ENCODE data around the gene HSD17B2. TPM values are rescaled to one million over a fixed set of nuclear protein-coding genes. Genes with fewer than 3 reads are reported as not detected.
"Not testable (repeated sequence)": the region's sequence is repeated elsewhere in the genome, so short reads cannot be mapped to it uniquely, and the experiment has no call there.

Gene HSD17B2
- total and polyA plus RNA-seq, 2 donors (not counting 1 experiment from before 2014, with no cell fraction given): 0.33 to 1.6 TPM

DNA sequence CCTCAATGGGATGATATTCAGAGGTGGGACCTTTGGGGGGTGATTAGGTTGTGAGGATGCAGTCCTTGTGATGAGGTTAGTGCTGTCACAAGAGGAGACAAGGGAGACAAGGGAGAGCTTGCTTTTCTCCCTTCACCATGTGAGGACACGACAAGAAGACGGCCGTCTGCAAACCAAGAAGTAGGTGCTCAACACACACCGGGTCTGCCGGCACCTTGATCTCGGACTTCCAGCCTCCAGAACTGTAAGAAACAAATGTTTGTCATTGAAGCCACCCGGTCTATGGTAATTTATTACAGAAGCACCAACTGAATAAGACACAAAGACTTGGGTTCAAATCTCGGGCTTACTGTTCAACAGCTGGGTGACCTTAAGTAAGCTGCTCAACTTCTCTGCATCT is 70.1 kb downstream of the HSD17B2 start:
- H3K4me2 ChIP-seq (ENCODE audit: extremely low read depth, insufficient read depth, low read length): no peak overlapping the region
- no peak for DNase-seq (ENCODE audit: low read depth in 2 of 2)
- H4K20me1 ChIP-seq (ENCODE audit: control insufficient read depth, extremely low read depth, insufficient read depth, low read length): no peaks in the 10 kb centered on the region
- H3K4me3 ChIP-seq (replicated peaks in 1 of 4; ENCODE audit: control extremely low read depth in 1 of 4, insufficient read depth in 1 of 4, low read depth in 3 of 4, low read length in 4 of 4): no peak overlapping the region
- no peak overlapping the region for H2AFZ ChIP-seq (ENCODE audit: low read length)
- H3K27me3 ChIP-seq (ENCODE audit: control insufficient read depth, insufficient read depth, low read length): no peaks in the 10 kb centered on the region
- TF ChIP-seq, protein P1, sequence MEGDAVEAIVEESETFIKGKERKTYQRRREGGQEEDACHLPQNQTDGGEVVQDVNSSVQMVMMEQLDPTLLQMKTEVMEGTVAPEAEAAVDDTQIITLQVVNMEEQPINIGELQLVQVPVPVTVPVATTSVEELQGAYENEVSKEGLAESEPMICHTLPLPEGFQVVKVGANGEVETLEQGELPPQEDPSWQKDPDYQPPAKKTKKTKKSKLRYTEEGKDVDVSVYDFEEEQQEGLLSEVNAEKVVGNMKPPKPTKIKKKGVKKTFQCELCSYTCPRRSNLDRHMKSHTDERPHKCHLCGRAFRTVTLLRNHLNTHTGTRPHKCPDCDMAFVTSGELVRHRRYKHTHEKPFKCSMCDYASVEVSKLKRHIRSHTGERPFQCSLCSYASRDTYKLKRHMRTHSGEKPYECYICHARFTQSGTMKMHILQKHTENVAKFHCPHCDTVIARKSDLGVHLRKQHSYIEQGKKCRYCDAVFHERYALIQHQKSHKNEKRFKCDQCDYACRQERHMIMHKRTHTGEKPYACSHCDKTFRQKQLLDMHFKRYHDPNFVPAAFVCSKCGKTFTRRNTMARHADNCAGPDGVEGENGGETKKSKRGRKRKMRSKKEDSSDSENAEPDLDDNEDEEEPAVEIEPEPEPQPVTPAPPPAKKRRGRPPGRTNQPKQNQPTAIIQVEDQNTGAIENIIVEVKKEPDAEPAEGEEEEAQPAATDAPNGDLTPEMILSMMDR (conservative IDR thresholded peaks at IDR 0.05 in 1 of 2, IDR thresholded peaks at IDR 0.05 in 1 of 2; ENCODE audit: low read depth in 1 of 2, low read length in 2 of 2): no peak
- TF ChIP-seq EZH2 (IDR thresholded peaks at IDR 0.05; ENCODE audit: low read length, missing control alignments): no peak
- no peak overlapping the region for H3K9ac ChIP-seq (ENCODE audit: insufficient read depth, low read length)
- no peaks in the 10 kb centered on the region for H3K4me1 ChIP-seq (ENCODE audit: control insufficient read depth, extremely low read depth, insufficient read depth, low read length)
- no peaks in the 10 kb centered on the region for H3K79me2 ChIP-seq (ENCODE audit: control insufficient read depth, insufficient read depth, low read length)
- no peaks in the 10 kb centered on the region for H3K36me3 ChIP-seq (ENCODE audit: control insufficient read depth, insufficient read depth, low read length)
- no peaks in the 10 kb centered on the region for H3K9me3 ChIP-seq (ENCODE audit: control insufficient read depth, insufficient read depth, low read depth, low read length)
- no peak overlapping the region for H3K27ac ChIP-seq (ENCODE audit: insufficient read depth, low read length)

DNA sequence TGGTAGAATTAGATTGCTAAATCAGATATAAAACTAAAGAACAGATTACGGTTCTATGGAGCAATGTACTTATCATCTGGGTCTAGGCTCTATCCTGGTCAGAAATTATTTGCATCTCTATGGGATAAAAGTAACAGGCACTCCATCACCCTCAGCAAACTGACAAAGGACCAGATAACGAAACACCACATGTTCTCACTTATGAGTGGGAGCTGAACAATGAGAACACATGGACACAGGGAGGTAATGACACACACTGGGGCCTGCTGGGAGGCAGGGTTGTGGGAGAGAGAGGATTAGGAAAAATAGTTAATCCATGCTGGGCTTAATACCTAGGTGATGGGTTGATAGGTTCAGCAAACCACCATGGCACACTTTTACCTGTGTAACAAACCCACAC is 73.0 kb downstream of the HSD17B2 start:
- H3K27me3 ChIP-seq (ENCODE audit: control insufficient read depth, insufficient read depth, low read length): no peaks in the 10 kb centered on the region
- no peak overlapping the region for H2AFZ ChIP-seq (ENCODE audit: low read length)
- no peak overlapping the region for H3K4me2 ChIP-seq (ENCODE audit: extremely low read depth, insufficient read depth, low read length)
- no peaks in the 10 kb centered on the region for H3K36me3 ChIP-seq (ENCODE audit: control insufficient read depth, insufficient read depth, low read length)
- no peak for TF ChIP-seq EZH2 (IDR thresholded peaks at IDR 0.05; ENCODE audit: low read length, missing control alignments)
- TF ChIP-seq, protein P1 (conservative IDR thresholded peaks at IDR 0.05 in 1 of 2, IDR thresholded peaks at IDR 0.05 in 1 of 2; ENCODE audit: low read depth in 1 of 2, low read length in 2 of 2): no peak
- no peak overlapping the region for H3K9ac ChIP-seq (ENCODE audit: insufficient read depth, low read length)
- no peaks in the 10 kb centered on the region for H3K79me2 ChIP-seq (ENCODE audit: control insufficient read depth, insufficient read depth, low read length)
- DNase-seq (ENCODE audit: low read depth in 2 of 2): no peak
- no peaks in the 10 kb centered on the region for H4K20me1 ChIP-seq (ENCODE audit: control insufficient read depth, extremely low read depth, insufficient read depth, low read length)
- H3K4me1 ChIP-seq (ENCODE audit: control insufficient read depth, extremely low read depth, insufficient read depth, low read length): no peaks in the 10 kb centered on the region
- H3K9me3 ChIP-seq (ENCODE audit: control insufficient read depth, insufficient read depth, low read depth, low read length): no peaks in the 10 kb centered on the region
- no peak overlapping the region for H3K4me3 ChIP-seq (replicated peaks in 1 of 4; ENCODE audit: control extremely low read depth in 1 of 4, insufficient read depth in 1 of 4, low read depth in 3 of 4, low read length in 4 of 4)
- H3K27ac ChIP-seq (ENCODE audit: insufficient read depth, low read length): no peak overlapping the region

DNA sequence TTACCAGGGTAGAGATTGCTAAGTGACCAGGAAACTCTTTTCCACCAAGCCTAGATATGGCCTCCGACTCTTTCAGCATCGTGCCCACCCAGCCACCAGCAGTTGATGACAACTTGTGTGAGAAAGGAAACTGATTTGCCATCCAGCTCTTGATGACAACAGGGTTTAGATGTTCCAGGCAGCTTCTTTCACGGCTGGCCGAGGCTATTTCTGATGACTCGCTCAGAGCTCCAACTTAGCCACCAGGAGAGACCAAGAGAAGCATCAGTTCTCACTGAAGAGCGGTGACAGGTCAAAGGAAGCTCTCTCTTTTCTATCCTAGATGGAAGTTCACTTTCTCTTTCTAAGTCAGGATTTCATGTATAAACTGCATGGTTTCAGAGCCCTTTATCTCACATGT is 73.7 kb downstream of the HSD17B2 start:
- H3K27ac ChIP-seq (ENCODE audit: insufficient read depth, low read length): no peak overlapping the region
- no peak overlapping the region for H3K4me2 ChIP-seq (ENCODE audit: extremely low read depth, insufficient read depth, low read length)
- no peak for DNase-seq (ENCODE audit: low read depth in 2 of 2)
- no peaks in the 10 kb centered on the region for H3K9me3 ChIP-seq (ENCODE audit: control insufficient read depth, insufficient read depth, low read depth, low read length)
- no peak overlapping the region for H3K4me3 ChIP-seq (replicated peaks in 1 of 4; ENCODE audit: control extremely low read depth in 1 of 4, insufficient read depth in 1 of 4, low read depth in 3 of 4, low read length in 4 of 4)
- H3K4me1 ChIP-seq (ENCODE audit: control insufficient read depth, extremely low read depth, insufficient read depth, low read length): no peaks in the 10 kb centered on the region
- H3K36me3 ChIP-seq (ENCODE audit: control insufficient read depth, insufficient read depth, low read length): no peaks in the 10 kb centered on the region
- no peak overlapping the region for H2AFZ ChIP-seq (ENCODE audit: low read length)
- no peaks in the 10 kb centered on the region for H4K20me1 ChIP-seq (ENCODE audit: control insufficient read depth, extremely low read depth, insufficient read depth, low read length)
- no peaks in the 10 kb centered on the region for H3K79me2 ChIP-seq (ENCODE audit: control insufficient read depth, insufficient read depth, low read length)
- H3K9ac ChIP-seq (ENCODE audit: insufficient read depth, low read length): no peak overlapping the region
- no peaks in the 10 kb centered on the region for H3K27me3 ChIP-seq (ENCODE audit: control insufficient read depth, insufficient read depth, low read length)
- no peak for TF ChIP-seq EZH2 (IDR thresholded peaks at IDR 0.05; ENCODE audit: low read length, missing control alignments)
- TF ChIP-seq, protein P1 (conservative IDR thresholded peaks at IDR 0.05 in 1 of 2, IDR thresholded peaks at IDR 0.05 in 1 of 2; ENCODE audit: low read depth in 1 of 2, low read length in 2 of 2): no peak

DNA sequence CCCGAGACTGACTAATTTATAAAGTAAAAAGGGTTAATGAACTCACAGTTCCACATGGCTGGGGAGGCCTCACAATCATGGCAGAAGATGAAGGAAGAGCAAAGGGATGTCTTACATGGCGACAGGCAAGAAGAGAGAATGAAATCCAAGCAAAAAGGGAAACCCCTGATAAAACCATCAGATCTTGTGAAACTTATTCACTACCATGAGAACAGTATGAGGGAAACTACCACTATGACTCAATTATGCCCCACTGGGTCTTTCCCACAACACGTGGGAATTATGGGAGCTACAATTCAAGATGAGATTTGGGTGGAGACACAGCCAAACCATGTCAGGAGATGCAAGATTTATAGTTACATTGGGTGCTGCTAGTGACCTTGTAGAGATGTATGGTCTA is 74.2 kb downstream of the HSD17B2 start:
- not testable (repeated sequence) for H3K27ac ChIP-seq (ENCODE audit: insufficient read depth, low read length); H3K36me3 ChIP-seq (ENCODE audit: control insufficient read depth, insufficient read depth, low read length); H3K9me3 ChIP-seq (ENCODE audit: control insufficient read depth, insufficient read depth, low read depth, low read length); H3K9ac ChIP-seq (ENCODE audit: insufficient read depth, low read length); H2AFZ ChIP-seq (ENCODE audit: low read length); H3K4me1 ChIP-seq (ENCODE audit: control insufficient read depth, extremely low read depth, insufficient read depth, low read length); H3K79me2 ChIP-seq (ENCODE audit: control insufficient read depth, insufficient read depth, low read length); H3K4me2 ChIP-seq (ENCODE audit: extremely low read depth, insufficient read depth, low read length); H3K4me3 ChIP-seq (replicated peaks in 1 of 4; ENCODE audit: control extremely low read depth in 1 of 4, insufficient read depth in 1 of 4, low read depth in 3 of 4, low read length in 4 of 4); H3K27me3 ChIP-seq (ENCODE audit: control insufficient read depth, insufficient read depth, low read length); DNase-seq (ENCODE audit: low read depth in 2 of 2); H4K20me1 ChIP-seq (ENCODE audit: control insufficient read depth, extremely low read depth, insufficient read depth, low read length)
